ENCODE measurements around the gene TBKBP1.
A peak's percentile ranks its signal among the peaks of the same experiment; 100 is the strongest.

The TBKBP1 gene

GRCh38 chr17:47650525-47651522 is 43.1 kb upstream of the TBKBP1 start:
- Histone ChIP-seq H3K4me1 (peaks cover 5% of the 10 kb centered on the region), H3K4me3 (ENCODE audit: low read depth, low read length) (peak overlapping the region; percentile 73), H2AFZ (peak overlapping the region; percentile 54), H3K27ac (peak overlapping the region; percentile 79), H3K9me3 (ENCODE audit: control insufficient read depth, low read length) (no peaks in the 10 kb centered on the region), H3K9ac (peak overlapping the region; percentile 17), H3K27me3 (ENCODE audit: control insufficient read depth, insufficient read depth, low read length) (no peaks in the 10 kb centered on the region), H3K36me3 (ENCODE audit: control insufficient read depth, insufficient read depth, low read length) (no peaks in the 10 kb centered on the region), H3K4me2 (ENCODE audit: low read length) (peak overlapping the region; percentile 92), H3K79me2 (peaks cover 31% of the 10 kb centered on the region)
- TF ChIP-seq, protein P1, sequence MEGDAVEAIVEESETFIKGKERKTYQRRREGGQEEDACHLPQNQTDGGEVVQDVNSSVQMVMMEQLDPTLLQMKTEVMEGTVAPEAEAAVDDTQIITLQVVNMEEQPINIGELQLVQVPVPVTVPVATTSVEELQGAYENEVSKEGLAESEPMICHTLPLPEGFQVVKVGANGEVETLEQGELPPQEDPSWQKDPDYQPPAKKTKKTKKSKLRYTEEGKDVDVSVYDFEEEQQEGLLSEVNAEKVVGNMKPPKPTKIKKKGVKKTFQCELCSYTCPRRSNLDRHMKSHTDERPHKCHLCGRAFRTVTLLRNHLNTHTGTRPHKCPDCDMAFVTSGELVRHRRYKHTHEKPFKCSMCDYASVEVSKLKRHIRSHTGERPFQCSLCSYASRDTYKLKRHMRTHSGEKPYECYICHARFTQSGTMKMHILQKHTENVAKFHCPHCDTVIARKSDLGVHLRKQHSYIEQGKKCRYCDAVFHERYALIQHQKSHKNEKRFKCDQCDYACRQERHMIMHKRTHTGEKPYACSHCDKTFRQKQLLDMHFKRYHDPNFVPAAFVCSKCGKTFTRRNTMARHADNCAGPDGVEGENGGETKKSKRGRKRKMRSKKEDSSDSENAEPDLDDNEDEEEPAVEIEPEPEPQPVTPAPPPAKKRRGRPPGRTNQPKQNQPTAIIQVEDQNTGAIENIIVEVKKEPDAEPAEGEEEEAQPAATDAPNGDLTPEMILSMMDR (IDR thresholded peaks at IDR 0.05): no peak

DNA sequence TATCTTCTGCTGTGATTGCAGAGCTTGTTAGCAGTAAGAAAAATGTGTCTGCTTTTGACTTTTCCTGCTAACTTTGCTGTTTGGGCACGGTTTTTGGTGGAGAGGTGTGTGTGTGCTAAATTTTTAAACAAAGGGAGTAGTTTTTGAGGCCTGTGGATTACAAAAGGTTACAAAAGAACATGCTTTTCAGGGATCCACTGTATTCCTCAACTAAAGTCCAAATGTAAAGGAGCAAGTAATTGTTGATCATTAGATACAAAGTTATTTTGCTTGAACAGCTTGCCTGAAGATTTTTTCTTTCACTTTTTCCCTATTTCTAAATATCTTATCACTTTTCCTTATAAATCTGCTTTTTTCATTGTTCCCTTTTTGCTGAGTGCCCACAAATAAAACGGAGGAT is 42.3 kb upstream of the TBKBP1 start:
- TF ChIP-seq, protein P1 (IDR thresholded peaks at IDR 0.05): no peak

GRCh38 chr17:47652570-47652969 is 41.4 kb upstream of the TBKBP1 start:
- TF ChIP-seq, protein P1 (IDR thresholded peaks at IDR 0.05): no peak
- H3K4me1 ChIP-seq: peaks cover 5% of the 10 kb centered on the region
- no peaks in the 10 kb centered on the region for H3K36me3 ChIP-seq (ENCODE audit: control insufficient read depth, insufficient read depth, low read length)
- H2AFZ ChIP-seq: no peak overlapping the region
- no peak overlapping the region for H3K4me2 ChIP-seq (ENCODE audit: low read length)
- no peak overlapping the region for H3K27ac ChIP-seq
- H3K4me3 ChIP-seq (ENCODE audit: low read depth, low read length): no peak overlapping the region
- no peaks in the 10 kb centered on the region for H3K9me3 ChIP-seq (ENCODE audit: control insufficient read depth, low read length)
- H3K79me2 ChIP-seq: peaks cover 33% of the 10 kb centered on the region
- no peaks in the 10 kb centered on the region for H3K27me3 ChIP-seq (ENCODE audit: control insufficient read depth, insufficient read depth, low read length)
- no peak overlapping the region for H3K9ac ChIP-seq

More for the DNA sequence above, 42.3 kb upstream of the TBKBP1 start:
- no peaks in the 10 kb centered on the region for H3K9me3 ChIP-seq (ENCODE audit: control insufficient read depth, low read length)
- H3K4me3 ChIP-seq (ENCODE audit: low read depth, low read length): no peak overlapping the region
- peaks cover 5% of the 10 kb centered on the region for H3K4me1 ChIP-seq
- H3K36me3 ChIP-seq (ENCODE audit: control insufficient read depth, insufficient read depth, low read length): no peaks in the 10 kb centered on the region
- H3K9ac ChIP-seq: no peak overlapping the region
- no peaks in the 10 kb centered on the region for H3K27me3 ChIP-seq (ENCODE audit: control insufficient read depth, insufficient read depth, low read length)
- peaks cover 33% of the 10 kb centered on the region for H3K79me2 ChIP-seq
- no peak overlapping the region for H2AFZ ChIP-seq
- H3K4me2 ChIP-seq (ENCODE audit: low read length): peak overlapping the region; percentile 12
- H3K27ac ChIP-seq: no peak overlapping the region

- Histone ChIP-seq H3K4me1 (peaks cover 5% of the 10 kb centered on the region), H2AFZ (no peak overlapping the region), H3K27ac (no peak overlapping the region), H3K4me2 (ENCODE audit: low read length) (no peak overlapping the region), H3K9ac (no peak overlapping the region), H3K36me3 (ENCODE audit: control insufficient read depth, insufficient read depth, low read length) (no peaks in the 10 kb centered on the region), H3K4me3 (ENCODE audit: low read depth, low read length) (no peak overlapping the region), H3K27me3 (ENCODE audit: control insufficient read depth, insufficient read depth, low read length) (no peaks in the 10 kb centered on the region), H3K9me3 (ENCODE audit: control insufficient read depth, low read length) (no peaks in the 10 kb centered on the region), H3K79me2 (peaks cover 33% of the 10 kb centered on the region)
- TF ChIP-seq, protein P1 (IDR thresholded peaks at IDR 0.05): no peak
Observed at GRCh38 chr17:47653442-47653841, 40.5 kb upstream of the TBKBP1 start.
